NCI-H2081 treated with DMSO at 0.1 percent for 48 hours (cell line): ENCODE measurements around the gene RFX2.

Experiments used
- DNase-seq: peaks from one replicate; lab custom pipeline; 2025; lab: John Stamatoyannopoulos, UW

The RFX2 gene

GRCh38 chr19:5955636-5955935 is 154.7 kb downstream of the RFX2 start:
- no peak for DNase-seq

- DNase-seq = no peak
Measured at GRCh38 chr19:5954293-5954692, 156.0 kb downstream of the RFX2 start.

GRCh38 chr19:5953680-5954213 is 156.6 kb downstream of the RFX2 start:
- no peak for DNase-seq

GRCh38 chr19:5953030-5953589 is 157.2 kb downstream of the RFX2 start:
- no peak for DNase-seq

- DNase-seq = no peak
Measured at GRCh38 chr19:5952193-5953029, 157.9 kb downstream of the RFX2 start.

GRCh38 chr19:5951338-5951861 is 158.9 kb downstream of the RFX2 start:
- no peak for DNase-seq

GRCh38 chr19:5950741-5951140 is 159.6 kb downstream of the RFX2 start:
- no peak for DNase-seq

- DNase-seq = no peak
Measured at GRCh38 chr19:5949792-5950305, 160.5 kb downstream of the RFX2 start.

- DNase-seq = no peak
Measured at GRCh38 chr19:5948752-5949564, 161.3 kb downstream of the RFX2 start.

GRCh38 chr19:5947435-5947834 is 162.9 kb downstream of the RFX2 start:
- DNase-seq = no peak

- DNase-seq = no peak
Measured at GRCh38 chr19:5943623-5944022, 166.7 kb downstream of the RFX2 start.
